K562 (cell line): ENCODE data around the gene RAB4B. TPM values are rescaled to one million over a fixed set of nuclear protein-coding genes. Genes with fewer than 3 reads are reported as not detected.

Experiments
- CBX2 ChIP-seq: fragments of 200-600 bp; sonication (generic); IDR thresholded peaks from one replicate; pipeline ENCODE4 v1.6.1; 2012; ENCODE audit warnings: mild to moderate bottlenecking, low read length, inconsistent platforms; ENCODE audit not compliant: insufficient read depth, poor library complexity, severe bottlenecking
- CCNT2 ChIP-seq: IDR thresholded peaks from 2 replicates; pipeline ENCODE4 v1.6.1; 2011; ENCODE audit warnings: borderline replicate concordance, low read depth, mild to moderate bottlenecking, moderate library complexity, mixed read lengths, low read length; ENCODE audit not compliant: insufficient read length; ENCODE audit errors: extremely low read depth
- CREB1 ChIP-seq, 2 experiments: sonication (generic) in 1 of 2; formaldehyde crosslinking in 1 of 2; IDR thresholded peaks; 2 replicates each; pipeline versions ENCODE4 v1.6.1 to v1.8.0; 2012 to 2022; ENCODE audit warnings: inconsistent platforms in 1 of 2, mild to moderate bottlenecking in 1 of 2, missing genetic modification reagents in 1 of 2, moderate library complexity in 1 of 2
- DEAF1 ChIP-seq: fragments of 450-650 bp; formaldehyde crosslinking; IDR thresholded peaks from 2 replicates; pipeline ENCODE4 v1.4.0; 2020; ENCODE audit warnings: mild to moderate bottlenecking, moderate library complexity
- DMBX1 ChIP-seq: fragments of 250-450 bp; sonication (Bioruptor Pico); IDR thresholded peaks from 2 replicates; pipeline ENCODE4 v1.8.0; 2022; ENCODE audit warnings: inconsistent platforms, mild to moderate bottlenecking, moderate library complexity, borderline replicate concordance
- E2F3 ChIP-seq: fragments of 250-450 bp; sonication (Bioruptor Pico); IDR thresholded peaks from 2 replicates; pipeline ENCODE4 v1.4.0; 2020; ENCODE audit warnings: mild to moderate bottlenecking
- EHMT2 ChIP-seq: fragments of 450-650 bp; IDR thresholded peaks from 2 replicates; pipeline ENCODE4 v1.6.1; 2018; ENCODE audit warnings: antibody characterized with exemption
- EWSR1 ChIP-seq: fragments of 450-650 bp; IDR thresholded peaks from 2 replicates; pipeline ENCODE4 v1.6.1; 2018; ENCODE audit warnings: borderline replicate concordance, mild to moderate bottlenecking, low read depth, moderate library complexity; ENCODE audit not compliant: partially characterized antibody
- HNRNPUL1 ChIP-seq: fragments of 200-400 bp; formaldehyde crosslinking; IDR thresholded peaks from 2 replicates; pipeline ENCODE4 v1.6.1; 2017; ENCODE audit warnings: low read length
- HOXB6 ChIP-seq: fragments of 250-450 bp; sonication (Bioruptor Pico); IDR thresholded peaks from 2 replicates; pipeline ENCODE4 v1.5.1; 2022; ENCODE audit warnings: mild to moderate bottlenecking, borderline replicate concordance
- KDM2B ChIP-seq: fragments of 250-450 bp; sonication (Bioruptor Pico); IDR thresholded peaks from 2 replicates; pipeline ENCODE4 v1.8.0; 2021; ENCODE audit warnings: mild to moderate bottlenecking, moderate library complexity
- MEIS2 ChIP-seq: fragments of 450-650 bp; IDR thresholded peaks from 2 replicates; pipeline ENCODE4 v1.6.1; 2014; ENCODE audit warnings: mild to moderate bottlenecking; ENCODE audit not compliant: partially characterized antibody
- MTA3 ChIP-seq: fragments of 450-650 bp; formaldehyde crosslinking; IDR thresholded peaks from 2 replicates; pipeline ENCODE4 v1.6.1; 2017; ENCODE audit warnings: mild to moderate bottlenecking, borderline replicate concordance
- RFX1 ChIP-seq: fragments of 450-650 bp; IDR thresholded peaks from 2 replicates; pipeline ENCODE4 v1.6.1; 2016; ENCODE audit warnings: mild to moderate bottlenecking, moderate library complexity
- RHOXF2B ChIP-seq: fragments of 250-450 bp; sonication (Bioruptor Pico); conservative IDR thresholded peaks from 2 replicates; pipeline ENCODE4 v1.5.1; 2021
- THAP7 ChIP-seq: fragments of 250-450 bp; sonication (Bioruptor Pico); IDR thresholded peaks from 2 replicates; pipeline ENCODE4 v1.5.0; 2021
- YY1 ChIP-seq, 3 experiments: IDR thresholded peaks; 2 replicates each; pipeline ENCODE4 v1.6.1; 2011; ENCODE audit warnings: low read length in 2 of 3, mild to moderate bottlenecking in 2 of 3, moderate library complexity in 2 of 3, borderline replicate concordance in 1 of 3, control low read depth in 1 of 3, low read depth in 1 of 3; ENCODE audit not compliant: insufficient read depth in 3 of 3, insufficient replicate concordance in 2 of 3, control insufficient read depth in 1 of 3, insufficient read length in 1 of 3; ENCODE audit errors: extremely low read depth in 1 of 3
- ZBTB26 ChIP-seq: fragments of 450-650 bp; formaldehyde crosslinking; IDR thresholded peaks from 2 replicates; pipeline ENCODE4 v1.4.0; 2022; ENCODE audit warnings: missing genetic modification characterization
- ZEB2 ChIP-seq: fragments of 450-650 bp; IDR thresholded peaks from 2 replicates; pipeline ENCODE4 v1.6.1; 2016
- ZNF174 ChIP-seq: fragments of 250-450 bp; sonication (Bioruptor Pico); IDR thresholded peaks from 2 replicates; pipeline ENCODE4 v1.4.0; 2020; ENCODE audit warnings: mild to moderate bottlenecking
- ZNF778 ChIP-seq: fragments of 450-650 bp; formaldehyde crosslinking; IDR thresholded peaks from 2 replicates; pipeline ENCODE4 v1.4.0; 2020; ENCODE audit warnings: mild to moderate bottlenecking, moderate library complexity
- ZNF79 ChIP-seq: fragments of 250-450 bp; sonication (Bioruptor Pico); IDR thresholded peaks from 2 replicates; pipeline ENCODE4 v1.4.0; 2020; ENCODE audit warnings: low read depth, mild to moderate bottlenecking, moderate library complexity
- polyA plus RNA-seq, 8 experiments: library from polyadenylated mRNA; depleted of rRNA in 4 of 8; stranded (reverse) in 5 of 8; unstranded in 3 of 8; fragments of >200 nt; fragmentation: Nextera tagmentation in 2 of 8; fragmentation: Illumina TruSeq in 1 of 8; extraction: Ambion mirVana in 2 of 8; extraction: Trizol in 1 of 8; gene quantifications; 2 replicates each; pipeline versions ENCODE4 v1.2.1 to v1.2.3, GENCODE V29; 2011 to 2014; ENCODE audit warnings: inconsistent platforms in 1 of 8, missing spikeins in 1 of 8
- total RNA-seq, 7 experiments: library from RNA; depleted of rRNA in 6 of 7; stranded (reverse); fragments of >200 nt in 6 of 7; fragmentation: Illumina TruSeq in 2 of 7; extraction: Trizol in 2 of 7; gene quantifications; 2 replicates each; pipeline versions ENCODE4 v1.2.1 to v1.2.3, GENCODE V29; 2011 to 2021; ENCODE audit warnings: low replicate concordance in 1 of 7

RAB4B gene
- total and polyA plus RNA-seq, 9 of the 15 experiments (the other 6 are each of a cell fraction or from before 2014, with no cell fraction given) = 0.28 to 20.4 (median 9.0) TPM

GRCh38 chr19:40806423-40807146 is 28.5 kb downstream of the RAB4B start (continued):
- no peak for TF ChIP-seq DMBX1 (CRISPR knock-in tag)
- TF ChIP-seq YY1 (IDR thresholded peaks at IDR 0.05; ENCODE audit: borderline replicate concordance in 1 of 3, control insufficient read depth in 1 of 3, extremely low read depth in 1 of 3, insufficient read depth in 3 of 3, insufficient read length in 1 of 3, insufficient replicate concordance in 2 of 3, low read depth in 1 of 3, low read length in 2 of 3) = peak in 2 of 3 experiments; percentile 47 to 49
- no peak for TF ChIP-seq HOXB6
- TF ChIP-seq RFX1 = peak; percentile 90
- no peak for TF ChIP-seq THAP7
- TF ChIP-seq HNRNPUL1 = no peak
- TF ChIP-seq ZNF778 = no peak
- no peak for TF ChIP-seq ZBTB26
- no peak for TF ChIP-seq E2F3 (CRISPR knock-in tag)
- no peak for TF ChIP-seq EWSR1
- TF ChIP-seq DEAF1 (CRISPR knock-in tag) = 0 out of 2 replicates have a peak, but pooled peaks have one; percentile 12
- TF ChIP-seq KDM2B (CRISPR knock-in tag) = no peak
- TF ChIP-seq ZNF174 (CRISPR knock-in tag) = no peak
- TF ChIP-seq EHMT2 = no peak
- peak; percentile 35; the same call in 1 of the 2 replicates for TF ChIP-seq CREB1 (IDR thresholded peaks at IDR 0.05)
- TF ChIP-seq CREB1 (CRISPR knock-in tag; IDR thresholded peaks at IDR 0.05) = peak; percentile 82
- no peak for TF ChIP-seq ZNF79
- TF ChIP-seq ZEB2 = no peak
- TF ChIP-seq CCNT2 = no peak
- peak; percentile 70 for TF ChIP-seq MEIS2
- TF ChIP-seq CBX2 = no peak
- peak; percentile 33; the same call in 1 of the 2 replicates for TF ChIP-seq MTA3
- TF ChIP-seq RHOXF2B (CRISPR knock-in tag) = no peak
